H1 (cell line): ENCODE data around the gene NRIP3.

Source experiments
- BACH1 ChIP-seq: IDR thresholded peaks from 2 replicates; pipeline ENCODE4 v1.6.1; 2012; ENCODE audit warnings: low read length, improper control_type of control experiment
- CHD2 ChIP-seq: IDR thresholded peaks from 2 replicates; pipeline ENCODE4 v1.6.1; 2012; ENCODE audit warnings: low read length, improper control_type of control experiment
- CTCF ChIP-seq, 3 experiments: IDR thresholded peaks; 1 replicate in 2 of 3; 2 replicates in 1 of 3; pipeline versions ENCODE4 v1.5.1 to v1.6.1; 2011; ENCODE audit warnings: low read length in 3 of 3, mild to moderate bottlenecking in 3 of 3, inconsistent platforms in 2 of 3, low read depth in 1 of 3, moderate library complexity in 1 of 3; ENCODE audit not compliant: insufficient read depth in 1 of 3; ENCODE audit errors: control extremely low read depth in 1 of 3
- EZH2 ChIP-seq: fragments of 200-600 bp; sonication (generic); IDR thresholded peaks from 2 replicates; pipeline ENCODE4 v1.7.1; 2012; ENCODE audit warnings: low read depth, mild to moderate bottlenecking, moderate library complexity, low read length, inconsistent platforms; ENCODE audit not compliant: severe bottlenecking
- JUND ChIP-seq: IDR thresholded peaks from 2 replicates; pipeline ENCODE4 v1.6.1; 2011; ENCODE audit warnings: mild to moderate bottlenecking, improper control_type of control experiment, low read length
- MAFK ChIP-seq: IDR thresholded peaks from 2 replicates; pipeline ENCODE4 v1.6.1; 2012; ENCODE audit warnings: low read depth, mild to moderate bottlenecking, improper control_type of control experiment, low read length
- POLR2A ChIP-seq, 2 experiments: IDR thresholded peaks; 1 replicate in 1 of 2; 2 replicates in 1 of 2; pipeline ENCODE4 v1.6.1; 2011; ENCODE audit warnings: low read depth in 2 of 2, low read length in 2 of 2, mild to moderate bottlenecking in 2 of 2; ENCODE audit errors: control extremely low read depth in 1 of 2
- POLR2AphosphoS5 ChIP-seq: IDR thresholded peaks from 2 replicates; pipeline ENCODE4 v1.6.1; 2011; ENCODE audit warnings: low read depth, low read length
- RAD21 ChIP-seq, 2 experiments: IDR thresholded peaks in 1 of 2; conservative IDR thresholded peaks in 1 of 2; 2 replicates each; pipeline ENCODE4 v1.6.1; 2011; ENCODE audit warnings: low read depth in 2 of 2, low read length in 2 of 2, improper control_type of control experiment in 1 of 2, inconsistent platforms in 1 of 2, mild to moderate bottlenecking in 1 of 2, moderate library complexity in 1 of 2
- SIN3A ChIP-seq, 2 experiments: IDR thresholded peaks in 1 of 2; conservative IDR thresholded peaks in 1 of 2; 2 replicates each; pipeline ENCODE4 v1.6.1; 2011 to 2012; ENCODE audit warnings: low read length in 2 of 2, improper control_type of control experiment in 1 of 2, low read depth in 1 of 2, mild to moderate bottlenecking in 1 of 2
- SIX5 ChIP-seq: IDR thresholded peaks from 2 replicates; pipeline ENCODE4 v1.6.1; 2011; ENCODE audit warnings: mild to moderate bottlenecking, low read depth, low read length
- TAF1 ChIP-seq: IDR thresholded peaks from 2 replicates; pipeline ENCODE4 v1.6.1; 2011; ENCODE audit warnings: mild to moderate bottlenecking, low read depth, low read length
- TF ChIP-seq, protein P1 (sequence below): IDR thresholded peaks from 2 replicates; pipeline ENCODE4 v1.6.1; 2011; ENCODE audit warnings: low read length, improper control_type of control experiment
- TF ChIP-seq, protein P2 (sequence below): fragments of 300-600 bp; sonication (generic); IDR thresholded peaks from 2 replicates; pipeline ENCODE4 v1.7.1; 2012; ENCODE audit warnings: low read length, moderate library complexity, mild to moderate bottlenecking, inconsistent platforms; ENCODE audit not compliant: insufficient replicate concordance

- TF ChIP-seq EZH2: no peak
- TF ChIP-seq CTCF (IDR thresholded peaks at IDR 0.05; ENCODE audit: control extremely low read depth in 1 of 3, insufficient read depth in 1 of 3, low read depth in 1 of 3, low read length in 3 of 3): no peak
- no peak for TF ChIP-seq POLR2AphosphoS5
- no peak for TF ChIP-seq TAF1
- TF ChIP-seq JUND: no peak
- TF ChIP-seq CHD2: no peak
- TF ChIP-seq RAD21 (IDR thresholded peaks at IDR 0.05 in 1 of 2, conservative IDR thresholded peaks at IDR 0.05 in 1 of 2; ENCODE audit: low read depth in 2 of 2, low read length in 2 of 2): no peak
- TF ChIP-seq, protein P1, sequence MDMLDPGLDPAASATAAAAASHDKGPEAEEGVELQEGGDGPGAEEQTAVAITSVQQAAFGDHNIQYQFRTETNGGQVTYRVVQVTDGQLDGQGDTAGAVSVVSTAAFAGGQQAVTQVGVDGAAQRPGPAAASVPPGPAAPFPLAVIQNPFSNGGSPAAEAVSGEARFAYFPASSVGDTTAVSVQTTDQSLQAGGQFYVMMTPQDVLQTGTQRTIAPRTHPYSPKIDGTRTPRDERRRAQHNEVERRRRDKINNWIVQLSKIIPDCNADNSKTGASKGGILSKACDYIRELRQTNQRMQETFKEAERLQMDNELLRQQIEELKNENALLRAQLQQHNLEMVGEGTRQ: no peak
- no peak for TF ChIP-seq POLR2A (IDR thresholded peaks at IDR 0.05; ENCODE audit: control extremely low read depth in 1 of 2, low read depth in 2 of 2, low read length in 2 of 2)
- TF ChIP-seq SIX5: no peak
- TF ChIP-seq SIN3A (conservative IDR thresholded peaks at IDR 0.05 in 1 of 2, IDR thresholded peaks at IDR 0.05 in 1 of 2; ENCODE audit: low read depth in 1 of 2, low read length in 2 of 2): no peak
- TF ChIP-seq, protein P2, sequence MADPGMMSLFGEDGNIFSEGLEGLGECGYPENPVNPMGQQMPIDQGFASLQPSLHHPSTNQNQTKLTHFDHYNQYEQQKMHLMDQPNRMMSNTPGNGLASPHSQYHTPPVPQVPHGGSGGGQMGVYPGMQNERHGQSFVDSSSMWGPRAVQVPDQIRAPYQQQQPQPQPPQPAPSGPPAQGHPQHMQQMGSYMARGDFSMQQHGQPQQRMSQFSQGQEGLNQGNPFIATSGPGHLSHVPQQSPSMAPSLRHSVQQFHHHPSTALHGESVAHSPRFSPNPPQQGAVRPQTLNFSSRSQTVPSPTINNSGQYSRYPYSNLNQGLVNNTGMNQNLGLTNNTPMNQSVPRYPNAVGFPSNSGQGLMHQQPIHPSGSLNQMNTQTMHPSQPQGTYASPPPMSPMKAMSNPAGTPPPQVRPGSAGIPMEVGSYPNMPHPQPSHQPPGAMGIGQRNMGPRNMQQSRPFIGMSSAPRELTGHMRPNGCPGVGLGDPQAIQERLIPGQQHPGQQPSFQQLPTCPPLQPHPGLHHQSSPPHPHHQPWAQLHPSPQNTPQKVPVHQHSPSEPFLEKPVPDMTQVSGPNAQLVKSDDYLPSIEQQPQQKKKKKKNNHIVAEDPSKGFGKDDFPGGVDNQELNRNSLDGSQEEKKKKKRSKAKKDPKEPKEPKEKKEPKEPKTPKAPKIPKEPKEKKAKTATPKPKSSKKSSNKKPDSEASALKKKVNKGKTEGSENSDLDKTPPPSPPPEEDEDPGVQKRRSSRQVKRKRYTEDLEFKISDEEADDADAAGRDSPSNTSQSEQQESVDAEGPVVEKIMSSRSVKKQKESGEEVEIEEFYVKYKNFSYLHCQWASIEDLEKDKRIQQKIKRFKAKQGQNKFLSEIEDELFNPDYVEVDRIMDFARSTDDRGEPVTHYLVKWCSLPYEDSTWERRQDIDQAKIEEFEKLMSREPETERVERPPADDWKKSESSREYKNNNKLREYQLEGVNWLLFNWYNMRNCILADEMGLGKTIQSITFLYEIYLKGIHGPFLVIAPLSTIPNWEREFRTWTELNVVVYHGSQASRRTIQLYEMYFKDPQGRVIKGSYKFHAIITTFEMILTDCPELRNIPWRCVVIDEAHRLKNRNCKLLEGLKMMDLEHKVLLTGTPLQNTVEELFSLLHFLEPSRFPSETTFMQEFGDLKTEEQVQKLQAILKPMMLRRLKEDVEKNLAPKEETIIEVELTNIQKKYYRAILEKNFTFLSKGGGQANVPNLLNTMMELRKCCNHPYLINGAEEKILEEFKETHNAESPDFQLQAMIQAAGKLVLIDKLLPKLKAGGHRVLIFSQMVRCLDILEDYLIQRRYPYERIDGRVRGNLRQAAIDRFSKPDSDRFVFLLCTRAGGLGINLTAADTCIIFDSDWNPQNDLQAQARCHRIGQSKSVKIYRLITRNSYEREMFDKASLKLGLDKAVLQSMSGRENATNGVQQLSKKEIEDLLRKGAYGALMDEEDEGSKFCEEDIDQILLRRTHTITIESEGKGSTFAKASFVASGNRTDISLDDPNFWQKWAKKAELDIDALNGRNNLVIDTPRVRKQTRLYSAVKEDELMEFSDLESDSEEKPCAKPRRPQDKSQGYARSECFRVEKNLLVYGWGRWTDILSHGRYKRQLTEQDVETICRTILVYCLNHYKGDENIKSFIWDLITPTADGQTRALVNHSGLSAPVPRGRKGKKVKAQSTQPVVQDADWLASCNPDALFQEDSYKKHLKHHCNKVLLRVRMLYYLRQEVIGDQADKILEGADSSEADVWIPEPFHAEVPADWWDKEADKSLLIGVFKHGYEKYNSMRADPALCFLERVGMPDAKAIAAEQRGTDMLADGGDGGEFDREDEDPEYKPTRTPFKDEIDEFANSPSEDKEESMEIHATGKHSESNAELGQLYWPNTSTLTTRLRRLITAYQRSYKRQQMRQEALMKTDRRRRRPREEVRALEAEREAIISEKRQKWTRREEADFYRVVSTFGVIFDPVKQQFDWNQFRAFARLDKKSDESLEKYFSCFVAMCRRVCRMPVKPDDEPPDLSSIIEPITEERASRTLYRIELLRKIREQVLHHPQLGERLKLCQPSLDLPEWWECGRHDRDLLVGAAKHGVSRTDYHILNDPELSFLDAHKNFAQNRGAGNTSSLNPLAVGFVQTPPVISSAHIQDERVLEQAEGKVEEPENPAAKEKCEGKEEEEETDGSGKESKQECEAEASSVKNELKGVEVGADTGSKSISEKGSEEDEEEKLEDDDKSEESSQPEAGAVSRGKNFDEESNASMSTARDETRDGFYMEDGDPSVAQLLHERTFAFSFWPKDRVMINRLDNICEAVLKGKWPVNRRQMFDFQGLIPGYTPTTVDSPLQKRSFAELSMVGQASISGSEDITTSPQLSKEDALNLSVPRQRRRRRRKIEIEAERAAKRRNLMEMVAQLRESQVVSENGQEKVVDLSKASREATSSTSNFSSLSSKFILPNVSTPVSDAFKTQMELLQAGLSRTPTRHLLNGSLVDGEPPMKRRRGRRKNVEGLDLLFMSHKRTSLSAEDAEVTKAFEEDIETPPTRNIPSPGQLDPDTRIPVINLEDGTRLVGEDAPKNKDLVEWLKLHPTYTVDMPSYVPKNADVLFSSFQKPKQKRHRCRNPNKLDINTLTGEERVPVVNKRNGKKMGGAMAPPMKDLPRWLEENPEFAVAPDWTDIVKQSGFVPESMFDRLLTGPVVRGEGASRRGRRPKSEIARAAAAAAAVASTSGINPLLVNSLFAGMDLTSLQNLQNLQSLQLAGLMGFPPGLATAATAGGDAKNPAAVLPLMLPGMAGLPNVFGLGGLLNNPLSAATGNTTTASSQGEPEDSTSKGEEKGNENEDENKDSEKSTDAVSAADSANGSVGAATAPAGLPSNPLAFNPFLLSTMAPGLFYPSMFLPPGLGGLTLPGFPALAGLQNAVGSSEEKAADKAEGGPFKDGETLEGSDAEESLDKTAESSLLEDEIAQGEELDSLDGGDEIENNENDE: no peak
- no peak for TF ChIP-seq MAFK
- TF ChIP-seq BACH1: no peak
These were observed 36.6 kb upstream of the NRIP3 start for GRCh38 chr11:9040410-9040809.
